PC-9 (cell line): ENCODE data around the gene VAMP4. TPM values are rescaled to one million over a fixed set of nuclear protein-coding genes. Genes with fewer than 3 reads are reported as not detected.

Source experiments
- BruUV-seq: library from RNA; stranded (reverse); fragments of 400-500 nt; replicated peaks from 2 replicates; lab custom pipeline; 2021; lab: Mats Ljungman, UMichigan
- CTCF ChIA-PET: fragments of 300-600 bp; sonication (Branson Sonifier 250); formaldehyde crosslinking; loops from one replicate; lab custom pipeline; 2022; ENCODE audit warnings: antibody characterized with exemption; lab: Charles Lee
- POLR2A ChIA-PET: fragments of 300-600 bp; sonication (Branson Sonifier 250); formaldehyde crosslinking; loops from one replicate; lab custom pipeline; 2022; ENCODE audit warnings: antibody characterized with exemption; ENCODE audit not compliant: unreplicated experiment; lab: Charles Lee
- DNase-seq, 2 experiments: peaks; one replicate each; pipeline versions ENCODE4 v3.0.0 to v3.0.0-alpha.2; 2015 to 2022; ENCODE audit warnings: mixed read lengths in 1 of 2
- H2AFZ ChIP-seq: fragments of 200-600 bp; sonication (generic); 2 replicates; pipeline ENCODE4 v1.8.1; 2017; ENCODE audit warnings: antibody characterized with exemption
- H3F3A ChIP-seq: fragments of 200-600 bp; sonication (generic); 2 replicates; pipeline ENCODE4 v1.8.1; 2017; ENCODE audit warnings: antibody characterized with exemption, mild to moderate bottlenecking, low read depth; ENCODE audit not compliant: insufficient read depth
- H3K27ac ChIP-seq: fragments of 200-600 bp; sonication (generic); 2 replicates; pipeline ENCODE4 v1.6.1; 2016; ENCODE audit warnings: mixed run types
- H3K27me3 ChIP-seq: fragments of 200-600 bp; sonication (generic); 2 replicates; pipeline ENCODE4 v1.6.1; 2016; ENCODE audit warnings: low read depth, mixed run types; ENCODE audit not compliant: insufficient read depth
- H3K36me3 ChIP-seq: fragments of 200-600 bp; sonication (generic); 2 replicates; pipeline ENCODE4 v1.6.1; 2016; ENCODE audit warnings: low read depth, mixed run types
- H3K4me1 ChIP-seq: fragments of 200-600 bp; sonication (generic); replicated peaks from 2 replicates; pipeline ENCODE4 v1.6.1; 2016; ENCODE audit warnings: mixed run types; ENCODE audit not compliant: insufficient read depth
- H3K4me2 ChIP-seq: fragments of 200-600 bp; sonication (generic); 2 replicates; pipeline ENCODE4 v1.6.1; 2017; ENCODE audit warnings: mixed run types
- H3K4me3 ChIP-seq: fragments of 200-600 bp; sonication (generic); 2 replicates; pipeline ENCODE4 v1.6.1; 2016; ENCODE audit warnings: mixed run types
- H3K79me2 ChIP-seq: fragments of 200-600 bp; sonication (generic); 2 replicates; pipeline ENCODE4 v1.6.1; 2017; ENCODE audit warnings: low read depth, mixed run types
- H3K9me2 ChIP-seq: fragments of 200-600 bp; sonication (generic); 2 replicates; pipeline ENCODE4 v1.8.1; 2017; ENCODE audit warnings: mild to moderate bottlenecking; ENCODE audit not compliant: insufficient read depth
- H3K9me3 ChIP-seq: fragments of 200-600 bp; sonication (generic); 2 replicates; pipeline ENCODE4 v1.8.1; 2016; ENCODE audit warnings: low read depth; ENCODE audit not compliant: insufficient read depth
- H4K20me1 ChIP-seq: fragments of 200-600 bp; sonication (generic); 2 replicates; pipeline ENCODE4 v1.8.1; 2017; ENCODE audit not compliant: insufficient read depth
- EZH2 ChIP-seq: fragments of 200-600 bp; sonication (generic); IDR thresholded peaks from 2 replicates; pipeline ENCODE4 v1.8.0; 2017; ENCODE audit warnings: antibody characterized with exemption, low read depth
- intact Hi-C: fragments of 100-400 bp; cut with micrococcal nuclease; formaldehyde crosslinking; loops from one replicate; pipeline ENCODE4 v1.10.0; 2022; ENCODE audit not compliant: unreplicated experiment
- total RNA-seq: library from RNA; stranded (reverse); gene quantifications from 2 replicates; pipeline ENCODE4 v1.2.3, GENCODE V29; 2021
- TF ChIP-seq, protein P1 (sequence below): fragments of 200-600 bp; sonication (generic); conservative IDR thresholded peaks from 2 replicates; pipeline ENCODE4 v1.6.1; 2017; ENCODE audit warnings: mixed run types, antibody characterized with exemption, mild to moderate bottlenecking, moderate library complexity

VAMP4 gene
- total RNA-seq, 1 experiment from 2014 or later: 9.8 TPM

DNA sequence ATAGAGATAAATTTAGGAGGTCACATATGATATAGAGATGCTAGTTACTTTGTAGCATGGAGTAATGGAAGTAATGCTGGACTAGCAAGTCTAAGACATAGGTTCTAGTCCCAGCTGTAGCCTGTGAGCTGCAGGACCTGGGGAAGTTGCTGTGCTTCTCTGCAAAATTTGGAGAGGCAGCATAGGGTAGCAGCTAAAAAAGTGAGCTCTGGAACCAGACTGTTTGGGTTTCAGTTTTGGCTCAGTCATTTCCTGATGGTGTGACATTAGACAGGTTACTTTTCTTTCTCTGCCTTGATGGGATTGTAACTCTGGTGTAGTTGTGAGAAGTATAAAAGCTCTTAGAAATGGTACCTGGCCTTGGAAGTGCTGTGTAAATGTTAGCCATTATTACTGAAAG is 42.9 kb upstream of the VAMP4 start:
- peaks cover 20% of the 10 kb centered on the region for H3K4me1 ChIP-seq
- intact Hi-C loops: loop anchor here (5.0 kb wide), 1 partner anchor 137 kb away; no protein-coding TSS in a partner anchor

GRCh38 chr1:171783816-171784530 is 42.1 kb upstream of the VAMP4 start:
- Histone ChIP-seq H3K4me3 (no peak overlapping the region), H3K9me3 (no peaks in the 10 kb centered on the region), H3K79me2 (peaks cover 45% of the 10 kb centered on the region), H3K27ac (no peak overlapping the region), H3K4me1 (peaks cover 22% of the 10 kb centered on the region), H4K20me1 (peaks cover 11% of the 10 kb centered on the region; the same call in 1 of the 2 replicates), H3K36me3 (peaks cover 23% of the 10 kb centered on the region), H3F3A (peaks cover 16% of the 10 kb centered on the region; the same call in 1 of the 2 replicates), H2AFZ (no peak overlapping the region), H3K27me3 (no peaks in the 10 kb centered on the region), H3K4me2 (no peak overlapping the region), H3K9me2 (no peaks in the 10 kb centered on the region)
- intact Hi-C loops: loop anchor here (5.0 kb wide), 1 partner anchor 137 kb away; no protein-coding TSS in a partner anchor
- no TSS peak for BruUV-seq
- TF ChIP-seq EZH2: no peak
- TF ChIP-seq, protein P1, sequence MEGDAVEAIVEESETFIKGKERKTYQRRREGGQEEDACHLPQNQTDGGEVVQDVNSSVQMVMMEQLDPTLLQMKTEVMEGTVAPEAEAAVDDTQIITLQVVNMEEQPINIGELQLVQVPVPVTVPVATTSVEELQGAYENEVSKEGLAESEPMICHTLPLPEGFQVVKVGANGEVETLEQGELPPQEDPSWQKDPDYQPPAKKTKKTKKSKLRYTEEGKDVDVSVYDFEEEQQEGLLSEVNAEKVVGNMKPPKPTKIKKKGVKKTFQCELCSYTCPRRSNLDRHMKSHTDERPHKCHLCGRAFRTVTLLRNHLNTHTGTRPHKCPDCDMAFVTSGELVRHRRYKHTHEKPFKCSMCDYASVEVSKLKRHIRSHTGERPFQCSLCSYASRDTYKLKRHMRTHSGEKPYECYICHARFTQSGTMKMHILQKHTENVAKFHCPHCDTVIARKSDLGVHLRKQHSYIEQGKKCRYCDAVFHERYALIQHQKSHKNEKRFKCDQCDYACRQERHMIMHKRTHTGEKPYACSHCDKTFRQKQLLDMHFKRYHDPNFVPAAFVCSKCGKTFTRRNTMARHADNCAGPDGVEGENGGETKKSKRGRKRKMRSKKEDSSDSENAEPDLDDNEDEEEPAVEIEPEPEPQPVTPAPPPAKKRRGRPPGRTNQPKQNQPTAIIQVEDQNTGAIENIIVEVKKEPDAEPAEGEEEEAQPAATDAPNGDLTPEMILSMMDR: no peak
- CTCF ChIA-PET: interaction anchor here (0.5 kb wide), 1 partner anchor 34 kb away, joined by 6 read pairs; no protein-coding TSS in a partner anchor
- POLR2A ChIA-PET: no interaction called here
- DNase-seq: no peak

More for the DNA sequence above, 42.9 kb upstream of the VAMP4 start:
- no peak overlapping the region for H3K4me3 ChIP-seq
- peaks cover 45% of the 10 kb centered on the region for H3K79me2 ChIP-seq
- BruUV-seq: no TSS peak
- DNase-seq: no peak
- no peaks in the 10 kb centered on the region for H3K9me2 ChIP-seq
- 0 out of 2 replicates have a peak overlapping the region, but pooled peaks have one; percentile 1 for H3K4me2 ChIP-seq
- CTCF ChIA-PET: no interaction called here
- POLR2A ChIA-PET: interaction anchor here (0.6 kb wide), 1 partner anchor 32 kb away, joined by 7 read pairs; no protein-coding TSS in a partner anchor
- H3K27ac ChIP-seq: no peak overlapping the region
- H2AFZ ChIP-seq: no peak overlapping the region
- peaks cover 29% of the 10 kb centered on the region for H3K36me3 ChIP-seq
- no peaks in the 10 kb centered on the region for H3K27me3 ChIP-seq
- peaks cover 14% of the 10 kb centered on the region; the same call in 1 of the 2 replicates for H4K20me1 ChIP-seq
- H3F3A ChIP-seq: peaks cover 16% of the 10 kb centered on the region; the same call in 1 of the 2 replicates
- TF ChIP-seq, protein P1: no peak
- no peak for TF ChIP-seq EZH2
- H3K9me3 ChIP-seq: no peaks in the 10 kb centered on the region

- Histone ChIP-seq H3K27me3 (no peaks in the 10 kb centered on the region), H3K27ac (peak within 1 kb of the TSS; percentile 72), H3K36me3 (peaks cover 5% of the 10 kb centered on the region), H3K9me2 (no peaks in the 10 kb centered on the region), H4K20me1 (peaks cover 6% of the 10 kb centered on the region; the same call in 1 of the 2 replicates), H3F3A (peaks cover 16% of the 10 kb centered on the region; the same call in 1 of the 2 replicates), H2AFZ (peak within 1 kb of the TSS; percentile 98), H3K79me2 (peaks cover 45% of the 10 kb centered on the region), H3K4me3 (peak within 1 kb of the TSS; percentile 79), H3K4me1 (peaks cover 22% of the 10 kb centered on the region), H3K4me2 (peak within 1 kb of the TSS; percentile 90), H3K9me3 (no peaks in the 10 kb centered on the region)
- POLR2A ChIA-PET: interaction anchor here (0.5 to 0.8 kb wide), 6 partner anchors 31 to 201 kb away, joined by 3 to 5 read pairs (median 4); no protein-coding TSS in a partner anchor
- peak; percentile 98 to 99 for DNase-seq
- intact Hi-C loops: loop anchor here (1.0 to 5.0 kb wide), 2 partner anchors 39 to 134 kb away; partner anchors contain the start of gene VAMP4
- BruUV-seq: no TSS peak
- TF ChIP-seq, protein P1: no peak
- TF ChIP-seq EZH2: no peak
- CTCF ChIA-PET: no interaction called here
Observed at GRCh38 chr1:171781176-171781875, 39.5 kb upstream of the VAMP4 start, which contains the start of gene METTL13. TSS of gene METTL13 (plus strand) at chr1:171781660. CDS start at chr1:171781968, 308 bp downstream.
